Testis (tissue), 2 donors: ENCODE data around the gene ZCCHC2.

ENCODE experiments used
- POLR2A ChIP-seq: fragments of 450-650 bp; IDR thresholded peaks from one replicate; pipeline ENCODE4 v1.6.1; 2017; ENCODE audit warnings: antibody characterized with exemption, mild to moderate bottlenecking, moderate library complexity
- TF ChIP-seq, protein P1 (sequence below), 3 experiments: fragments of 450-650 bp in 2 of 3; fragments of 200-600 bp in 1 of 3; sonication (generic) in 1 of 3; IDR thresholded peaks; one replicate each; pipeline ENCODE4 v1.5.1; 2016 to 2019; ENCODE audit warnings: antibody characterized with exemption in 3 of 3, mild to moderate bottlenecking in 2 of 3, moderate library complexity in 1 of 3

DNA sequence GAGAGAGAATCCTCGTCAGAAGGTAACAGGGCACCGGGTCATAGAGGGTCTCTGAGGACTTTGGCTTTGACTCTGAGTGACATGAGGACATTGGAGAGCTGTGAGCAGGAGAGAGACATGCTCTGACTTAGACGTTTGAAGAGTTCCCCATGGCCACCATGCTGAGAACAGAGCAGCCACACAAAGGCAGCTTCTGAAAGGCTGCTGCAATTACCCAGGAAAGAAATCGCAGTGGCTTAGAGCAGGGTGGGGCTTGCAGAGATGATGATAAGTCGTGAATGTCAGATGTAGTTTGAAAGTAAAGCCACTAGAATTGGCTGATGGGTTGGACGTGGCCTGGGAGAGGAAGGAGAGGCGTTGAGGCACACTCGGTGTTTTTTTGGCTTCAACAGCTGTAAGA is 79.0 kb downstream of the ZCCHC2 start:
- TF ChIP-seq, protein P1, sequence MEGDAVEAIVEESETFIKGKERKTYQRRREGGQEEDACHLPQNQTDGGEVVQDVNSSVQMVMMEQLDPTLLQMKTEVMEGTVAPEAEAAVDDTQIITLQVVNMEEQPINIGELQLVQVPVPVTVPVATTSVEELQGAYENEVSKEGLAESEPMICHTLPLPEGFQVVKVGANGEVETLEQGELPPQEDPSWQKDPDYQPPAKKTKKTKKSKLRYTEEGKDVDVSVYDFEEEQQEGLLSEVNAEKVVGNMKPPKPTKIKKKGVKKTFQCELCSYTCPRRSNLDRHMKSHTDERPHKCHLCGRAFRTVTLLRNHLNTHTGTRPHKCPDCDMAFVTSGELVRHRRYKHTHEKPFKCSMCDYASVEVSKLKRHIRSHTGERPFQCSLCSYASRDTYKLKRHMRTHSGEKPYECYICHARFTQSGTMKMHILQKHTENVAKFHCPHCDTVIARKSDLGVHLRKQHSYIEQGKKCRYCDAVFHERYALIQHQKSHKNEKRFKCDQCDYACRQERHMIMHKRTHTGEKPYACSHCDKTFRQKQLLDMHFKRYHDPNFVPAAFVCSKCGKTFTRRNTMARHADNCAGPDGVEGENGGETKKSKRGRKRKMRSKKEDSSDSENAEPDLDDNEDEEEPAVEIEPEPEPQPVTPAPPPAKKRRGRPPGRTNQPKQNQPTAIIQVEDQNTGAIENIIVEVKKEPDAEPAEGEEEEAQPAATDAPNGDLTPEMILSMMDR (IDR thresholded peaks at IDR 0.05) = no peak
- TF ChIP-seq POLR2A = no peak
